AG10803 (cell line): ENCODE data around the gene CAMKMT.

Source experiments
- DNase-seq: peaks from one replicate; pipeline ENCODE4 v3.0.0; 2010; ENCODE audit warnings: low read depth
- H3K4me3 ChIP-seq: 2 replicates; pipeline ENCODE4 v1.5.1; 2011; ENCODE audit warnings: mild to moderate bottlenecking, low read length, control low read depth
- TF ChIP-seq, protein P1 (sequence below): conservative IDR thresholded peaks from 2 replicates; pipeline ENCODE4 v1.5.1; 2011; ENCODE audit warnings: mild to moderate bottlenecking, low read length, control low read depth, inconsistent platforms

Gene CAMKMT

DNA sequence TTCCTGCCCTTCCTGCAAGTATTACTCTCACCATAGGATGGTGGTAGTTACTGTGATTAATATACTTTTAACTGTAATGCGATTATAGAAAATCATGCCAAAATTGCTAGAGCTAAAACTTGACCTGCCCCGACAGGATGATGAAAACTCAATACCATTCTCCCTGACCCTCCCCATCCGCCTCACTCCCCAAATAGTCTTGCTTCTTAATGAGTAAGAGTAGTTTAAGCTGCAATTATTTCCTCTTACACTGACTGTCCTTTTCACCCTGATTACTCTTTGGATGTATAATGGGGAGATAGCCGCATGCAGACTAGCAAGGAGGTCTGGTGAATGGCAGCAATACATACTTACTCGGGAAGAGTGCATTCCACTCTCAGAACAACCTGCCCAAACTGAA is 310.2 kb downstream of the CAMKMT start:
- TF ChIP-seq, protein P1, sequence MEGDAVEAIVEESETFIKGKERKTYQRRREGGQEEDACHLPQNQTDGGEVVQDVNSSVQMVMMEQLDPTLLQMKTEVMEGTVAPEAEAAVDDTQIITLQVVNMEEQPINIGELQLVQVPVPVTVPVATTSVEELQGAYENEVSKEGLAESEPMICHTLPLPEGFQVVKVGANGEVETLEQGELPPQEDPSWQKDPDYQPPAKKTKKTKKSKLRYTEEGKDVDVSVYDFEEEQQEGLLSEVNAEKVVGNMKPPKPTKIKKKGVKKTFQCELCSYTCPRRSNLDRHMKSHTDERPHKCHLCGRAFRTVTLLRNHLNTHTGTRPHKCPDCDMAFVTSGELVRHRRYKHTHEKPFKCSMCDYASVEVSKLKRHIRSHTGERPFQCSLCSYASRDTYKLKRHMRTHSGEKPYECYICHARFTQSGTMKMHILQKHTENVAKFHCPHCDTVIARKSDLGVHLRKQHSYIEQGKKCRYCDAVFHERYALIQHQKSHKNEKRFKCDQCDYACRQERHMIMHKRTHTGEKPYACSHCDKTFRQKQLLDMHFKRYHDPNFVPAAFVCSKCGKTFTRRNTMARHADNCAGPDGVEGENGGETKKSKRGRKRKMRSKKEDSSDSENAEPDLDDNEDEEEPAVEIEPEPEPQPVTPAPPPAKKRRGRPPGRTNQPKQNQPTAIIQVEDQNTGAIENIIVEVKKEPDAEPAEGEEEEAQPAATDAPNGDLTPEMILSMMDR, result no peak
- DNase-seq, result no peak
- H3K4me3 ChIP-seq, result no peak overlapping the region

DNA sequence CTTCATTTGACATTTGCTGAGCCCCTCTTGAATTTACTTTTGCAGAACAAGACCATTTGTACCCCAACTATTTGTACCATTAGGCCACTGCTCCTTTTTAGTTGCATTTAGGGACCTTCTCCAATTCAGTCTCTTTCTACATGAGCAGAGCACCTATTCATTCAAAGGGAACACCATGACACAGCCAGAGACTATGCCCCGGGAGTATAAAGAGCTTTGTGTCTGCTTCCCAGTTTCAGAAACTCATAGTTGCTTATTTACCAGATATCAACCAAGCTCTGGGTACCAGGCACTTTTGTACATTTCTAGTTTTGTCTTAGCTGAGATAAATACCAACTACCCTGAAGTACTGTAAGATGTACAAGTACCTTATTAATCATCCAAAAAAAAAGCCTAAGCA is 310.7 kb downstream of the CAMKMT start:
- no peak for DNase-seq
- TF ChIP-seq, protein P1, result no peak
- H3K4me3 ChIP-seq, result no peak overlapping the region

GRCh38 chr2:44674473-44675284 is 312.9 kb downstream of the CAMKMT start:
- DNase-seq, result no peak
- TF ChIP-seq, protein P1, result no peak
- no peak overlapping the region for H3K4me3 ChIP-seq

- H3K4me3 ChIP-seq, result no peak overlapping the region
- TF ChIP-seq, protein P1, result no peak
- DNase-seq, result no peak
These were observed 314.6 kb downstream of the CAMKMT start for GRCh38 chr2:44676379-44676778.

GRCh38 chr2:44679584-44679983 is 317.8 kb downstream of the CAMKMT start:
- DNase-seq, result no peak
- TF ChIP-seq, protein P1, result no peak
- no peak overlapping the region for H3K4me3 ChIP-seq

DNA sequence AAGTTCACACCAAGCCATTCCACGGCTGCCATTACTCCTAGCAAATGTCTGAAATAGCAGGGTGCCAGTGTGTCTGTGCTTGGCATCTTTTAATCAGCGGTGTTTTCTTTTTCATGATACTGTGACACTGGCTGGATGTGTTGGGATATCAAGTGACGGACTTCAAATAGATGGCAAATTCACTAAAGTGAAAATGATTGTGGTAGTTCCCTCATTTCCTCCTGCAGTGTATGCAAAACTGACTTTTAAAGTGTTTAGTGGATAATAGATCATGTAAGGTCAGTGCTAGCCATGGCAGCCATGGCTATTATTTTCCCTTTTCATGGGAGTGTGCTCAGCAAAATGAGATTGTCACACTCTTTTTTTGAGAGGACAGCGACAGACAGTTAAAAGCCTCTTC is 318.2 kb downstream of the CAMKMT start:
- no peak for DNase-seq
- no peak overlapping the region for H3K4me3 ChIP-seq
- TF ChIP-seq, protein P1, result no peak

DNA sequence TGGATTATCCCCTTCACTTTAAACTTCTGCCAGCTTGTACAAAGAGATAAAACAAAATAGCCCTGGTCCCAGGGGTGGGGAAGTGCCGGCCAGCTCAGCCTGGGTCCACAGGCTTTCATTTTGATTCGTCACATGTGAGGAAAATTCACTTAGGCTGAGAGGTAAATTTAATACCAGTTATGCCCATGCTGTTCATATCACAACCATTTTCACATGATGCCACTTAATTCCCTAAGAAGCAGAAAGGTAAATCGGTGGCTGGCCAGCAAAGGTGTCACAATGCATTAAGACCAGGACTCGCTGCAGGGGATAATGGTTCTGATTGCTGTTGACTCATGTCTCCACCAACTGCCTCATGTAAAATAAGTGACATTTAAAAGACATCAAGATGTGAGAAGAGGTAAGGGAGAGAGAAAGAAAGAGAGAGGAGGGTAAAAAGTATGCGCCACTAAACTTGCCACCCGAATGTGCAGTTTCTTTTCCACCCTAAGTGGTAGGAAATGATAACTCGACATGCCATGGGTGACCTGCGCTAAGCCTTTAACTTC is 318.8 kb downstream of the CAMKMT start:
- no peak for DNase-seq
- TF ChIP-seq, protein P1, result no peak
- no peak overlapping the region for H3K4me3 ChIP-seq
